ENCODE measurements around the gene PALLD. TPM values are rescaled to one million over a fixed set of nuclear protein-coding genes. Genes with fewer than 3 reads are reported as not detected.

Gene PALLD
- total RNA-seq, 2 experiments from 2014 or later, result 0.49 to 0.78 TPM

GRCh38 chr4:168744021-168744420, 247.2 kb downstream of the PALLD start:
- ChIA-PET POLR2A (no interaction called here), CTCF (no interaction called here)
- H3K36me3 ChIP-seq (ENCODE audit: insufficient read depth, low read length), result no peaks in the 10 kb centered on the region
- H3K4me3 ChIP-seq (ENCODE audit: low read length), result no peak overlapping the region
- no peak overlapping the region for H3K27ac ChIP-seq (ENCODE audit: low read depth in 1 of 2, low read length in 2 of 2)
- intact Hi-C loops (cut with DNase I, micrococcal nuclease), result no loop called here
- no peak overlapping the region for H3K4me3 Mint-ChIP-seq
- peaks cover 12% of the 10 kb centered on the region for H3K27me3 Mint-ChIP-seq
- H3K27ac Mint-ChIP-seq, result no peak overlapping the region
- no peaks in the 10 kb centered on the region for H3K36me3 Mint-ChIP-seq (ENCODE audit: low read depth)
- H3K4me1 Mint-ChIP-seq (ENCODE audit: low read depth), result no peaks in the 10 kb centered on the region
- H3K4me1 ChIP-seq (ENCODE audit: insufficient read depth, low read length), result no peaks in the 10 kb centered on the region
- no peaks in the 10 kb centered on the region for H3K9me3 Mint-ChIP-seq
- ATAC-seq (ENCODE audit: poor library complexity) (no peak), DNase-seq (no peak)
- H3K27me3 ChIP-seq (ENCODE audit: control insufficient read depth in 1 of 2, insufficient read depth in 2 of 2, low read length in 2 of 2), result no peaks in the 10 kb centered on the region
- TF ChIP-seq CTCF (IDR thresholded peaks at IDR 0.05), result no peak
- no peaks in the 10 kb centered on the region for H3K9me3 ChIP-seq (ENCODE audit: control insufficient read depth in 1 of 2, insufficient read depth in 1 of 2, low read length in 2 of 2)

GRCh38 chr4:168748807-168749206, 252.0 kb downstream of the PALLD start:
- POLR2A ChIA-PET, result no interaction called here
- no peak for DNase-seq
- H3K9me3 Mint-ChIP-seq, result no peaks in the 10 kb centered on the region
- no peaks in the 10 kb centered on the region for H3K36me3 Mint-ChIP-seq (ENCODE audit: low read depth)
- Histone ChIP-seq H3K4me3 (ENCODE audit: low read length) (no peak overlapping the region), H3K9me3 (ENCODE audit: control insufficient read depth in 1 of 2, insufficient read depth in 1 of 2, low read length in 2 of 2) (peaks cover 0 to 3% of the 10 kb centered on the region in 2 experiments), H3K27ac (ENCODE audit: low read depth in 1 of 2, low read length in 2 of 2) (no peak overlapping the region), H3K36me3 (ENCODE audit: insufficient read depth, low read length) (no peaks in the 10 kb centered on the region), H3K27me3 (ENCODE audit: control insufficient read depth in 1 of 2, insufficient read depth in 2 of 2, low read length in 2 of 2) (no peaks in the 10 kb centered on the region), H3K4me1 (ENCODE audit: insufficient read depth, low read length) (no peaks in the 10 kb centered on the region)
- TF ChIP-seq CTCF (IDR thresholded peaks at IDR 0.05), result no peak
- H3K27ac Mint-ChIP-seq, result no peak overlapping the region
- H3K4me1 Mint-ChIP-seq (ENCODE audit: low read depth), result no peaks in the 10 kb centered on the region
- CTCF ChIA-PET, result no interaction called here
- ATAC-seq (ENCODE audit: poor library complexity), result no peak
- intact Hi-C loops (cut with DNase I, micrococcal nuclease), result no loop called here
- no peak overlapping the region for H3K4me3 Mint-ChIP-seq
- H3K27me3 Mint-ChIP-seq, result peaks cover 9% of the 10 kb centered on the region

DNA sequence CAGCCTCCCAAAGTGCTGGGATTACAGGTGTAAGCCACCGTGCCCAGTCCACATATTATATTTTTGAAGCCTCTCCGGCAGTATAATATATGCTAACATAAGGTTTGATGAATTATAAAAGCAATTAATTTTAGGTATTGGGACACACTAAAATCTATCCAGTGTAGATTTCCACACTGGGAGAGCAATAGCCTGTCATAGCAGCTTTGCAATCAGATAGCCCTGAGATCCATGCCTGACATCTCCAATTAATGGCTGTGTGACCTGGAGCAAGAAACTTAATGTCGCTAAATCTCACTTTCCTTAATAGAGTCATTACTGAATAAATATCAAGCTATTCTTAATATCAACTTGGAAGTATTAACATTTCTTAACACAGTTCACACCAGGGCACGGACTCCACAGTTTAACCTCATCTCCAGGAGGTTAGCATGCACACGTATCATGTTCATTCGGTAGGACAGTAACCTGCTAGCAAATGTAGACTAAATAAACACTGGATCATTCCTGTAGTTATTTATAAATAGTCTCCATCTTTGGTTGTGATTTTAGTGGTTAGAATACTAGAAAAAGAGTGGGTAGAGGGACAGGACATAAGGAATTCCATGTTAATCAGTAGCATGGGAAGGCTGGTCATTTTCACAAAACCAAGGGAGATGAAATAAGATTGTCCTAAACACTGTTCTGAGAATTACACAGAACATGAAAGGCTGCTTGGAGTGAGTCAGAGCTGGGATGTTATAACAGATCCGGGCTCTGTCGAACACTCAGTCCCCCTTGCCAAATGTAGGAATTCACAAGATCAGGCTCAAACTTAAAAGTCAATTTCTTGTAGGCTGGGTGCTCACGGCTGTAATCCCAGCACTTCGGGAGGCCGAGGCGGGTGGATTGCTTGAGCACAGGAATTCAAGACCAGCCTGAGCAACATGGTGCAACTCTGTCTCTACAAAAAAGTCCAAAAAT, 254.7 kb downstream of the PALLD start:
- Histone ChIP-seq H3K4me1 (ENCODE audit: insufficient read depth, low read length) (no peaks in the 10 kb centered on the region), H3K4me3 (ENCODE audit: low read length) (no peak overlapping the region), H3K36me3 (ENCODE audit: insufficient read depth, low read length) (no peaks in the 10 kb centered on the region), H3K9me3 (ENCODE audit: control insufficient read depth in 1 of 2, insufficient read depth in 1 of 2, low read length in 2 of 2) (peaks cover 0 to 3% of the 10 kb centered on the region in 2 experiments), H3K27me3 (ENCODE audit: control insufficient read depth in 1 of 2, insufficient read depth in 2 of 2, low read length in 2 of 2) (no peaks in the 10 kb centered on the region), H3K27ac (ENCODE audit: low read depth in 1 of 2, low read length in 2 of 2) (no peak overlapping the region)
- no peak overlapping the region for H3K27ac Mint-ChIP-seq
- ATAC-seq (ENCODE audit: poor library complexity) (no peak), DNase-seq (no peak)
- ChIA-PET POLR2A (no interaction called here), CTCF (no interaction called here)
- no peaks in the 10 kb centered on the region for H3K9me3 Mint-ChIP-seq
- peaks cover 13% of the 10 kb centered on the region for H3K27me3 Mint-ChIP-seq
- no peaks in the 10 kb centered on the region for H3K36me3 Mint-ChIP-seq (ENCODE audit: low read depth)
- H3K4me1 Mint-ChIP-seq (ENCODE audit: low read depth), result no peaks in the 10 kb centered on the region
- TF ChIP-seq CTCF (IDR thresholded peaks at IDR 0.05), result no peak
- H3K4me3 Mint-ChIP-seq, result no peak overlapping the region
- intact Hi-C loops (cut with DNase I, micrococcal nuclease), result no loop called here
